Astrocyte of the spinal cord (primary cell): ENCODE results near the gene CHST12.

Source experiments
- DNase-seq: peaks from one replicate; pipeline ENCODE4 v3.0.0; 2011; ENCODE audit warnings: low read depth, low spot score
- H3K4me3 ChIP-seq: 2 replicates; pipeline ENCODE4 v1.5.1; 2011; ENCODE audit warnings: low read depth, mild to moderate bottlenecking, low read length, moderate library complexity
- in situ Hi-C: cut with HindIII; loops from 2 replicates; pipeline ENCODE4 v1.10.0; 2017; ENCODE audit warnings: low sequenced_read_pairs
- TF ChIP-seq, protein P1 (sequence below): IDR thresholded peaks from 2 replicates; pipeline ENCODE4 v1.5.1; 2012; ENCODE audit warnings: low read depth, mild to moderate bottlenecking, low read length, inconsistent platforms

The CHST12 gene

DNA sequence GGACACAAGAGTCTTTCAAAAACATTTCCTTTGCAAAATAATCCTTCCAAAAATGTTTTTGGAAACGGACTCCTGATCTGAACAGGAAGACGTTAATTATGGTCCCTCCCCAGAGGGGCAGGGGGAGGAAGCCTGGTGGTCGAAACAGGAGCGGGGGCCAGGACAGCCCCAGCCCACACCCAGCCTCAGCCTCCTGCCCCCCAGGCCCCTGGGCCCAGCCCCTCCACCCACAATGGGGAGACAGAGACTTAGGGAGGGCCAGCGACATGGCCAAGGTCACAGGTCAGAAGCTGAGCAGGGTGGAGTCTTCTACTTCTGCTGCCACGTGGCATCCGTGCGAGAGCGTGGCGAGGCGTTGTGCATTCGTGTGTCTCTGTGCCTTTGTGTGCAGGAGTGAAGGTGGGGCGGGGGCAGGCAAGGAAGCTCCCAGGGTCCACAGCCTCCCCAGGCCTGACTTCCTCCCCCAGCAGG lies 86.8 kb downstream of the CHST12 start:
- TF ChIP-seq, protein P1, sequence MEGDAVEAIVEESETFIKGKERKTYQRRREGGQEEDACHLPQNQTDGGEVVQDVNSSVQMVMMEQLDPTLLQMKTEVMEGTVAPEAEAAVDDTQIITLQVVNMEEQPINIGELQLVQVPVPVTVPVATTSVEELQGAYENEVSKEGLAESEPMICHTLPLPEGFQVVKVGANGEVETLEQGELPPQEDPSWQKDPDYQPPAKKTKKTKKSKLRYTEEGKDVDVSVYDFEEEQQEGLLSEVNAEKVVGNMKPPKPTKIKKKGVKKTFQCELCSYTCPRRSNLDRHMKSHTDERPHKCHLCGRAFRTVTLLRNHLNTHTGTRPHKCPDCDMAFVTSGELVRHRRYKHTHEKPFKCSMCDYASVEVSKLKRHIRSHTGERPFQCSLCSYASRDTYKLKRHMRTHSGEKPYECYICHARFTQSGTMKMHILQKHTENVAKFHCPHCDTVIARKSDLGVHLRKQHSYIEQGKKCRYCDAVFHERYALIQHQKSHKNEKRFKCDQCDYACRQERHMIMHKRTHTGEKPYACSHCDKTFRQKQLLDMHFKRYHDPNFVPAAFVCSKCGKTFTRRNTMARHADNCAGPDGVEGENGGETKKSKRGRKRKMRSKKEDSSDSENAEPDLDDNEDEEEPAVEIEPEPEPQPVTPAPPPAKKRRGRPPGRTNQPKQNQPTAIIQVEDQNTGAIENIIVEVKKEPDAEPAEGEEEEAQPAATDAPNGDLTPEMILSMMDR = no peak
- H3K4me3 ChIP-seq = no peak overlapping the region
- DNase-seq = no peak
- in situ Hi-C loops = no loop called here

DNA sequence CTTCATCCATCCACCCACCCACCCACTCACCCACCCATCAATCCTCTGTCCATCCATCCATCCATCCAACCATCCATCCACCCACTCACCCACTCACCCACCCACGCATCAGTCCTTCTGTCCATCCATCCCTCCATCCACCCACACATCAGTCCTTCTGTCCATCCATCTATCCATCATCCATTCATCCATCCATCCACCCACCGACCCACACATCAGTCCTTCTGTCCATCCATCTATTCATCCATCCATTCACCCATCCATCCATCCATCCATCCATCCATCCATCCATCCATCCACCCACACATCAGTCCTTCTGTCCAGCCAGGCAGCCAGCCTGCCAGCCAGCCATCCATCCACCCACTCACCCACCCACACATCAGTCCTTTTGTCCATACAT lies 88.6 kb downstream of the CHST12 start:
- in situ Hi-C loops = no loop called here

DNA sequence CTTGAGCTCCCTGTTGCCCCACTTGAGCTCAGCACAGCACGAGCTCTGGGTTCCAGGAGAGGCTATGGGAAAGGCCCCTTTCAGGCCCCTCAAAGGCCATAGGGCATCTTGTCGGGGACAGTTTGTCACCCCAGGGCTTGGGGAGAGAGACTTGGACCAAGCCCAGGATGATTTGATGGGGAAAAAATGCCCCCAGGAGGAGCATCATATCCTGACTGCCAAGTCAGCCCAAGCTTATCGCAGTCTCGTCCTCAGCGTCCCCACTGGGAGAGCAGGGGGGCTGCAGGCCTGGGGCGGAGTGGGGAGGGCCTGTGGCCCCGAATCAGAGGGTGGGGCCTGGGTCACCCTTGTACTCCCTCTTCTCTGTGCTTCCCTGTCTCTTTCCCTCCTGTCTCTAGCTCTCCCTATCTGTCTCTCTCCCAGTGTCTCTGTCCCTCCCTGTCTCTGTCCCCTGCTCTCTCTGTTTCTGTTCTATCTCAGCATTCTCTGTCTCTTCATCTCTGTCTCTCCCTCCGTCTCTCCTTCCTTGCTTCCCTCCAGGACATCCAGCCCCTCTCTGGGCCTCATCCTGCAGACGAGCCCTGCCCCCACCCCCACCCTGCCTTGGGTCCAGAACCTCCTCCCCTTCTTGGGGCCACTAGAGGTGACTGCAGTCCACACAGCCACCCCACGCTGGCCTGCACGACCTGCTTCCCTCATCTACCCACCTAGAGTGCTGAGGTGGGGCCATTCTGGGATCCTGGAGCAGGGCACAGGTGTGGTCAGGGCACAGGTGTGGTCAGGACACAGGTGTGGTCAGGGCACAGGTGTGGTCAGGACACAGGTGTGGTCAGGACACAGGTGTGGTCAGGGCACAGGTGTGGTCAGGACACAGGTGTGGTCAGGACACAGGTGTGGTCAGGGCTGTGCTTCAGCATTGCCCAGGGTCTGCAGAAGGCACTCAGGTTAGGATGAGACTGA lies 90.1 kb downstream of the CHST12 start:
- in situ Hi-C loops = no loop called here
- no peak for DNase-seq
- TF ChIP-seq, protein P1 = no peak
- H3K4me3 ChIP-seq = no peak overlapping the region

More for the DNA sequence above, 88.6 kb downstream of the CHST12 start:
- TF ChIP-seq, protein P1 = no peak
- no peak for DNase-seq
- H3K4me3 ChIP-seq = no peak overlapping the region

DNA sequence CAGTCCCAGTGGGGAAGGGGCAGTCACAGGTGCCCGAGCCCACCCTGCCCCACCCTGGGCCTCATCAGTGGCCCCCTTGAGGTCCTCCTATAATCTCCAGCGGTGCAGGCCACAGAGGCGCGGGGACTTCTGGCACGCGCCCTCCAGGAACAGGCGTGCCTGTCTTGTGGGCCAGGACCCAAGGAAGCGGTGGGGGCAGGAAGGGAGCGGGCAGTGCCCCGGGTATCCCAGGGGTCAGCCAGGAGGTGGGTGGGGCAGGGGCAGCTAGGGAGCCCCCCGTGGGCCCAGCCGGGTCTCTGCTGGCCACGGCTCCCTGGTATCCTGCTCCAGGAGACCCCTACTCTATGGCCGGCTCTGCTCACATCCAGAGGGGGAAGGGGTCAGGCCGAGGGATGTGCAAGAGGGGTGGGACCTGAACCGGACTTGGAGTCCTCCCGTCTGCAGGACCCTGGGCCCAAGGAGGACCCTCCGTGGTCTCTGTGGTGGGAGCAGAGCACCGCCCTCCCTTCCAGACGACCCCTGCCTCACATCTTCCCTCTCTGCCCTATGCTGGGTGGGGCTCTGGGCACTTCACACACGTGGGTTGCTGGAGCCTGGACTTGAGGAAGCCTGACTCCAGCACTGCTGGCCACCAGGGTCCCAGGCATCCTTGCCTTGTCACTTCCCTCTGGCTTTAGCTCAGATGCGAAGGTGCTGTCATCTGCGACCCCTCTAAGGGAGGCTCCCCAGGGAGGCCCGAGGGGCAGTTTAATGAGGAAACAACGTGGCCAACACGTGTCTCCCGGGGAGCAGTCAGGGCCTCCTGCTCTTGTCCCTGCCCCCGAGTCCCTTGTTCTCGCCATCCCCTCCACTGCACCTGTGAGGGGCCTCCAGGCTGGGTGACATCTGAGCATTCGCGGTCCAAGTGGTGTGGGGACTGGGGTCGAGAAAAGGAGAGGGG lies 91.0 kb downstream of the CHST12 start:
- H3K4me3 ChIP-seq = no peak overlapping the region
- TF ChIP-seq, protein P1 = no peak
- in situ Hi-C loops = no loop called here

DNA sequence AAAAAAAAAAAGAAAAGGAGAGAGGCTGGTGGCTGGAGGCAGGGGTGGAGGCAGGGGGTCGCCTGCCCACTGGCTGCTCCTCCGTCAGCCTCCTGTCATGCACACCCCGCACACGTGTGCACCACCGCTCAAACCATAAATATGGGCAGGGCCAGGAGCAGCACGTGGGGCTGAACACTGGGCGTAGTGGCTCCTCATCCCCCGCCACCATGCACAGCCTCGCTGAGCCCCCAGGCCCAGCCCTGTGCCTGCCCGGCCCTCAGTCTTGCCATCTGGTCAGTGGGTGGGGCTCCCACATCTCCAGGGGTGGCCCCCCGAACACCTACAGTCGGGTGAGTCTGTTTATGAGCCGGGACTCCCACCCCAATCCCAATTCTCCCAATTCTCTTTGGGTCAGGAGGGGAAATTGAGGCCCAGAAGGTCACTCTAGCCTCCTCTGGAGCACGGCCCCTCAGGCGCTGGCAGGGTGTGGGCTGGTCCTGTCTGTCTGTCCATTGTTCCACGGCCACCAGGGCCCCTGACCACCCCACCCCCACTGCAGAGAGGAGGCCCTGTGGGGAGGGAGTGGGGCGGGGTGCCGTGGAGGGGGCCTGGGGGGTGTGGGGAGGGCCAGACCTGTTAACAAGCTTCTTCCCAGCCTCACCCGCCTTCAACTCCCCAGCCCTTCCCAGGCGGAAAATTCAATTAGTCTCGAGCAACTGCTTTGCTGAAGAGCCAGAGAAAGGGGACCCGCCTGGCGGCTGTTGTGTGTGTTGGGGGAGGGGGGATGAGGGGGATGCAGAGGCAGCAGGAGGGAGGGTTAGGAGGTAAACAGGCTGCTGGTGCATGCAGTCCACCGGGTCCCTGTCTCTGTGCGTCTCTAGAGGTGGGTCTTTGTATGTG lies 92.2 kb downstream of the CHST12 start:
- DNase-seq = no peak
- TF ChIP-seq, protein P1 = no peak
- H3K4me3 ChIP-seq = no peak overlapping the region
- in situ Hi-C loops = no loop called here

More for the DNA sequence above, 91.0 kb downstream of the CHST12 start:
- no peak for DNase-seq
